ENCODE data around the gene TRIM47. TPM values are rescaled to one million over a fixed set of nuclear protein-coding genes. Genes with fewer than 3 reads are reported as not detected.

The TRIM47 gene
- total RNA-seq, 4 donors from 2014 or later, result 21.0 to 146 (median 40.8) TPM

- Histone ChIP-seq H3K27me3 (no peaks in the 10 kb centered on the region), H3K4me3 (peak within 1 kb of the TSS; percentile 50 to 82), H3K27ac (peak within 1 kb of the TSS; percentile 78 to 96 (median 95)), H3K9me3 (no peaks in the 10 kb centered on the region), H3K36me3 (peaks cover 0 to 54% of the 10 kb centered on the region in 2 donors), H3K4me1 (peaks cover 0 to 58% (median 23%) of the 10 kb centered on the region in 3 donors)
- no CpG with 5 or more reads among the region's 102 CpGs for WGBS, 2 donors (ENCODE audit: low coverage in 1 of 2)
- TF ChIP-seq EP300 (IDR thresholded peaks at IDR 0.05), result no peak
- TF ChIP-seq POLR2AphosphoS5 (IDR thresholded peaks at IDR 0.05), result peak; percentile 78
- peak; percentile 79 to 82 for TF ChIP-seq POLR2A (IDR thresholded peaks at IDR 0.05)
- peak in 3 of 4 experiments; percentile 47 to 73 (median 51) for TF ChIP-seq CTCF (IDR thresholded peaks at IDR 0.05)
- peak; percentile 91 for ATAC-seq
These were observed 18.2 kb upstream of the TRIM47 start, which contains the start of gene TRIM65 for GRCh38 chr17:75896415-75897159. Gene TRIM65 (minus strand): TSS chr17:75896951. CDS start chr17:75896937, 14 bp downstream.

GRCh38 chr17:75895370-75896155 is 17.2 kb upstream of the TRIM47 start:
- Histone ChIP-seq H3K36me3 (peaks cover 0 to 54% of the 10 kb centered on the region in 2 donors), H3K27ac (peak overlapping the region; percentile 78 to 96 (median 95)), H3K4me3 (peak overlapping the region; percentile 50 to 82), H3K4me1 (peaks cover 0 to 61% (median 23%) of the 10 kb centered on the region in 3 donors), H3K9me3 (no peaks in the 10 kb centered on the region), H3K27me3 (no peaks in the 10 kb centered on the region)
- no peak for TF ChIP-seq EP300 (IDR thresholded peaks at IDR 0.05)
- TF ChIP-seq POLR2AphosphoS5 (IDR thresholded peaks at IDR 0.05), result no peak
- no peak for TF ChIP-seq POLR2A (IDR thresholded peaks at IDR 0.05)
- peak in 3 of 4 experiments; percentile 22 to 60 (median 35) for TF ChIP-seq CTCF (IDR thresholded peaks at IDR 0.05)
- 19 to 49% methylated on average over 6 to 23 of the region's 28 CpGs for WGBS, 2 donors (ENCODE audit: low coverage in 1 of 2)
- no peak for ATAC-seq

- 69 to 73% methylated on average over 8 to 22 of the region's 22 CpGs for WGBS, 2 donors (ENCODE audit: low coverage in 1 of 2)
- TF ChIP-seq CTCF (IDR thresholded peaks at IDR 0.05) (no peak), POLR2AphosphoS5 (IDR thresholded peaks at IDR 0.05) (no peak), POLR2A (IDR thresholded peaks at IDR 0.05) (no peak), EP300 (IDR thresholded peaks at IDR 0.05) (no peak)
- Histone ChIP-seq H3K4me3 (no peak overlapping the region), H3K27me3 (no peaks in the 10 kb centered on the region), H3K4me1 (peaks cover 0 to 61% (median 23%) of the 10 kb centered on the region in 3 donors), H3K9me3 (no peaks in the 10 kb centered on the region), H3K36me3 (peaks cover 0 to 54% of the 10 kb centered on the region in 2 donors), H3K27ac (peak overlapping the region in 3 of 4 donors; percentile 94 to 96 (median 96))
- no peak for ATAC-seq
These were observed 15.8 kb upstream of the TRIM47 start for GRCh38 chr17:75894049-75894733.

- WGBS, 2 donors (ENCODE audit: low coverage in 1 of 2), result 74% methylated on average over 7 to 10 of the region's 18 CpGs
- Histone ChIP-seq H3K27me3 (no peaks in the 10 kb centered on the region), H3K9me3 (no peaks in the 10 kb centered on the region), H3K4me3 (no peak overlapping the region), H3K27ac (peak overlapping the region in 3 of 4 donors; percentile 94 to 96 (median 96)), H3K4me1 (peaks cover 0 to 61% (median 23%) of the 10 kb centered on the region in 3 donors), H3K36me3 (peaks cover 0 to 54% of the 10 kb centered on the region in 2 donors)
- TF ChIP-seq POLR2A (IDR thresholded peaks at IDR 0.05) (no peak), POLR2AphosphoS5 (IDR thresholded peaks at IDR 0.05) (no peak), EP300 (IDR thresholded peaks at IDR 0.05) (no peak), CTCF (IDR thresholded peaks at IDR 0.05) (no peak)
- no peak for ATAC-seq
These were observed 15.1 kb upstream of the TRIM47 start for GRCh38 chr17:75893305-75894048.
